KBM-7 (cell line): ENCODE measurements around the gene RHBDL1.
"Not testable (repeated sequence)": the region's sequence is repeated elsewhere in the genome, so short reads cannot be mapped to it uniquely, and the experiment has no call there.

Experiments used
- DNase-seq: peaks from one replicate; pipeline ENCODE4 v3.0.0-alpha.2; 2015
- in situ Hi-C: fragments of 300-500 bp; cut with MboI; formaldehyde crosslinking; loops from 2 replicates; pipeline ENCODE4 v1.14.3; 2020; ENCODE audit warnings: low sequenced_read_pairs, low pct_unique_long_range_greater_than_20kb, mixed read lengths

The RHBDL1 gene

DNA sequence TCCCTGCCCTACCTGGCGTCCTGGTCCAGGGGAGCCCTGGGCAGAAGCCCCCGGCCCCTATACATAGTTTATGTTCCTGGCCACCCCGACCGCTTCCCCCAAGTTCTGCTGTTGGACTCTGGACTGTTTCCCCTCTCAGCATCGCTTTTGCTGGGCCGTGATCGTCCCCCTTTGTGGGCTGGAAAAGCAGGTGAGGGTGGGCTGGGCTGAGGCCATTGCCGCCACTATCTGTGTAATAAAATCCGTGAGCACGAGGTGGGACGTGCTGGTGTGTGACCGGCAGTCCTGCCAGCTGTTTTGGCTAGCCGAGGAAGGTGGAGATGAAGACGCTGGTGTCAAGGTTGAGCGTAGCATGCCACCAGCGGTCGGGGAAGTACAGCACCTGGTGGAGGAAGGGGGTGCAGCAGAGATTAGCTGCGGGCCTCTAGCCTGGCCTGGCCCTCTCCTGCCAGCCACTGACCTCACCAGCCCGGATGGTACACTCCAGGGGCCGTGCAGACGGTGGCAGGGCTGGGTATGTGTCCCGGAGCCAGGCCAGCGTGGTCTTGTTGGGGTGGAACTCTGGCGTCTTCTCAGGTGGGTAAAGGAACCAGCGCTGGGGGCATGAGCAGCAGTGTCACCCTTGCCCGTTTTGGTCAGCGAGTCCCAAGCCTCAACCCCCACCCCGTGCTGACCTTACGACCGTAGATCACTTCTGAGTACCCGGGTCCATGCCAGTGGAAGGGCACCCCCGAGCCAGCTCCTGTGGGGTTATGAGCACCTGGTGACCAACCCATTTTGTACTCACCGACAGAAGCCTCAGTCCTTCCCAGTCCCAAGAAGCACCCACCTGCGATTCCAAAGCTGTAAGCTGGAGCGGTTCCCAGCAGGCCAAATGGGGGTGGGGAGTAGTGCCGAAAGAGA, 7.3 kb downstream of the RHBDL1 start:
- in situ Hi-C loops: no loop called here
- no peak for DNase-seq

DNA sequence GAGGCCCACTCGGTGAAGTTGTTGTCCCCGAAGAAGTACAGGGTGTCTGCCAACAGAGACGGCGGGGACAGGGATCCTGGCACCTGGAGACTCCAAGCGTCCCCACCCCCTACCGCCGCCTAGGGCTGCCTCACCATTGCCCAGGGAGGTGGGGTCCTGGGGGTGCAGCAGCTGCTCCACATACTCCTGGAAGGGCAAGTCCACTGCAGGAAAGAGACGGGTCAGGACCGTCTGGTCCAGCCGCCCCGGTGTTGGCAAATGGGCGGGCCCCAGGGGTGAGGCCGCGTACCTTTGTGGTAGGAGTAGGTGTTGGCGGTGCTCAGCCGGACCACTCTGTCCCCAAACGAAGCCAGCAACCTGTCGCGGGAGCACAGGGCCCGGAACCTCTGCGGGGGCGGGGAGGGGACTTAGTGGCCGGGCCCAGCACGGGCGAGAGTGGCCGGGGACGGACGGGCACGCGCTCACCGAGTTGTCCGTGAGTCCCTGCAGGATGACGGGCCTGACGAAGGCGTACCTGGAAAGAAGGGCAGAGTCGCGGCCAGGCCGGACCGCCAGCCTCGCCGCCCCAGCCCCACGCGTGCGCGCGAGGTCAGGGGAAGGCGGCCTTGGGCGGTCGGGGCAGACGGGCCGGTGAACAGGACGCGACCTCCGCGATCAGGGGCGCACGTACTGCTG, 8.1 kb downstream of the RHBDL1 start:
- in situ Hi-C loops: no loop called here
- no peak for DNase-seq

DNA sequence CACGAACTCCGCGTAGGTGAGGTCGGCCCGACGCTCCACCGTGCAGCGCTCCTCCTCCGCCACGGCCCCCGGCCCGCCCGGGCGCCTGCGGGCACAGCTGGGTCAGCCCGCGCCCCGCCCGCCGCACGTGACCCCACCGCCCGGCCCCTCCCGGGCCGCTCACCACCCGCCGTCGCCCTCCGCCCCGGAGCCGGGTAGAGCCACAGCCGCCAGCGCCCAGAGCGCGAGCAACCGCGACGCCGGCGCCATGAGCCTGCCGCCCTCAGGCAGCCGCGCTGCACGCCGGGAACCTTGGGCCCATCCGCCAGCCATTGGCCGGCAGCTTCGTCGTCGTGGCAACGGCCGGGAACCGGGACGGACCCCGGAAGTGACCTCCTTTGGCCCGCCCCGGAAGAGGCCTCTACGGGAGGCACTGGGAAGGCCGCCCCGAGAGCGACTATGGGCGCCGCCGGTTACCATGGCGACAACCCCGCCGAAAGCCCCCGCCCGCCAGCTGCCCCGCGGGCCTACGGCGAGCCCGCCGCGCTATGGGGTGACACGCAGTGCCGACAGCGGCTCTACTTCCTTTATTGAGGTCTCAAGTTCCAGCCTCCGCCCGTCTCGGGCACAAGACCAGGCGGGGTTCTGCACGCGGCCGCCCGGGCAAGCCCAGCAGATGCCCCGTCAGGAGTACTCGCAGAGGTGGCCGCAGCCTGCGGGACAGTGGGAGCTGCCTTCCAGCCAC, 8.8 kb downstream of the RHBDL1 start, which contains the start of gene JMJD8:
JMJD8 (minus strand) TSS at position 264 of the 724 bp plus-strand sequence; CDS start at position 249, 15 bp downstream.
- in situ Hi-C loops: no loop called here
- DNase-seq: peak; percentile 96

DNA sequence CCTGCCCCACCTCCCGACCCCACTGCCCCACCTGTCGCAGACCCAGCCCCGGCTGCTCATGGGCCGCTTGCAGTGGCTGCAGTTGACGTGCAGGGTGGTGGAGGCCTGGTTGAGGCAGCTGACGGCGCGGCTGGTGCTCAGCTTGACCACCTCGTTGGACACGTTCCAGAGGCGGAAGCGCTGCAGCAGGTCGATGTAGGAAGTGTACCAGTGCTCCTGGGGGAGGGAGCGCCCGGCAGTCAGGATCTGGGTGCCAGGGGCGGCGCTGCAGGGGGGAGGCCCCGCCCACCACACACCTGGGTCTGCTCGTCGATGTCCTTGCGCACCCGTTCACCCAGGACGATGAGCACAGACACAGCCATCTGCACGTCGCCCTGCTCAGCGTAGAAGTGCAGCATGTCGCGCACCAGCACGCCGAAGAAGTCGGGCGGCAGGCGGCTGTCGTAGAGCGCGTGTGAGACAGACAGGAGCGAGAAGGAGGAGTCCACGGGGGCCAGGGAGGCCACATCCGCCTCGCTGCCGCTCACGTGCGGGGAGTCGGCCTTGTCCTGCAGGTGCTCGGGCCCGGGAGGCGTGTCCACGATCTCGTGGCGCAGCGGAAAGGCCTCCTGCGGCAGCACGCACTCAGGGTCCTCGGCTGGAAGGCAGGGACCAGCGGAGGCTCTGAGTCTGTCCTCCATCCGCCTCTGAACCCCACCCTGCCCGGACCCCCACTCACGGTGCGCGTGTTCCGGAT, 9.7 kb downstream of the RHBDL1 start:
- in situ Hi-C loops: no loop called here
- DNase-seq: no peak

GRCh38 chr16:685967-686366, 10.5 kb downstream of the RHBDL1 start:
- no peak for DNase-seq
- in situ Hi-C loops: no loop called here

DNA sequence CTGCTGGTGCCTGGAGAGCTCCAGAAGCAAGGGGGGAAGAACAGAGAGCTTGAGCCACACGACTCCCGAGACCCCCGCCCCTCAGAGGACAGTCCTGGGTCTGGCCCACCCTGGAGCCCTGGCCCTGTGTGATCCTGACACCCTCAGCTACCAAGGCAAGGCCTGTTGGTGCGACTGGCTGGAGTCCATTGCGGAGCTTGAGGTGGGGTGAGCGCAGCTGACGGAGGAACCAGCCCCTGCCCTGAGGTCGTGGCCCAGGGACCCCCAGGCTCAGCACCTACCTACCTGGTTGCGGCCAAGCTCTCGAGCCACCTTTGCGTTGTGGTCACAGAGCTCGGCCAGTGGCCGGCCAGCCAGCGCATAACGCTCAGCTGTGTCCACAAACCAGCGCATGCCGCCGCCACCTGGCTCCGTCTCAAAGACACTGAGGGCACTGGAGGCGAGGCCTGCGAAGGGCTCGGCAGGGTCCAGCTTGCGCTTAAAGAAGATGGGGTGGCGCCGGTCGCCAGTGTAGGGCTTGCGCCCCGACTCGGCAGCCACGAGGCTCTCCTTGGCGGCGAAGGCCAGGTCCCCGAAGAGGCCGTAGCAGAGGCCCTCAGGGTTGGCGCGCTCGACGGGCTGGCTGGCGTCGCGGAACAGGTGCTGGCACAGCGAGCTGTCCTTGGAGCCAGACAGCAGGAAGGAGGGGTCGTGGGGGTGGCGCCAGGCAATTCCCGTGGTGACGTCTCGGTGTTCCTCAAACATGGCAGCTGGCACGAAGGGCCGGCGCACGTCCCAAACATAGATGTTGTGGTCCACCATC, 11.2 kb downstream of the RHBDL1 start:
- in situ Hi-C loops: no loop called here
- DNase-seq: no peak

GRCh38 chr16:687499-687898, 12.0 kb downstream of the RHBDL1 start:
- in situ Hi-C loops: no loop called here
- DNase-seq: no peak

- in situ Hi-C loops: no loop called here
- DNase-seq: no peak
Observed at GRCh38 chr16:689175-689897, 13.9 kb downstream of the RHBDL1 start.

DNA sequence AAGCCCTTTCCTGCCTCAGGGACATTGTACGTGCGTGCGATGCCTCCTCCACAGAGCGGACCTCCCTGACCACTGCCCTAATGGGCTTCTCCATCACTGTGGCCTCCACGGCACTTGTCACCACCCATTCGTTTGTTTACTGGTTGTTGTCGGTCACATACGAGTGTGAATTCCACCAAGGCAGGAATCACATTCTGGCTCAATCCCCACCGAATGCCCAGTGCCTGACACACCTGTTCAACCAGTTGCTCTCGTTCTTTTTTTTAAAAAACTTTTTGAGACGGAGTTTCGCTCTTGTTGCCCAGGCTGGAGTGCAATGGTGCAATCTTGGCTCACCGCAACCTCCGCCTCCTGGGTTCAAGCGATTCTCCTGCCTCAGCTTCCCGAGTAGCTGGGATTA, 15.8 kb downstream of the RHBDL1 start:
- in situ Hi-C loops: not testable (repeated sequence)

DNA sequence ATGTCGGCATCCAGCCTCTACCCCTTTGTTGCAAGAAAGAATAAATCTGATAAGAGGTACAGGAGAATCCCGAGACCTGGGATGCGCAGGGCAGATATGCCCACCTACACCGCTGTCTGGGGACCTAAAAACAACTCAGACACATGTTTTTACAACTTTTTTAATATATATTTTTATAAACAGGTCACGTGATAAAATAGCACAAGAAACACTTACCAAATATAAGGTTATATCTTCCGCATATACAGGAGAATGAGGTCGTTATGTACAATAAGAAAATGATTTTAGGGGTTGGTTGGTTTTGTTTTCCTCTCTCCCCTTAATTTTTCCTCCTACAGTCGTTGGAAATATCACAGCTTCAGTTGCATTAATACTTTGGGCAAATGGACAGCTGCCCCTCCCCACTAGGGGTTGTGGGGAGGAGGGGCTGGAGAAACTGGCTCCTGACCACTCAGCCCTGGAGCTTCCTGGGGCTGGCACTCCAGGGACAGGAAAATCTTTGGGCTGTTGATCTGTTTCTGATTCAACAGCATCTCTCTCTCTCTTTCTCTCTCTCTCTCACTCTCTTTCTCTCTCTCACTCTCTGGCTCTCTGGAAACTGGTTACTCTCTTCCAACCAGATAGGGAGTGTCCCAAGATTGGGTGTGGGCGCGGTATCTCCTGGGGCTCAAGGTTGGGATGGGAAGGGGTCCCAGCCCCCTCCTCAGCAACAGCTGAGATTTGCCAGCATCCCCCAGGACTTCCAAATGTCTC, 17.1 kb downstream of the RHBDL1 start:
- in situ Hi-C loops: no loop called here

More for the DNA sequence above, 15.8 kb downstream of the RHBDL1 start:
- not testable (repeated sequence) for DNase-seq

GRCh38 chr16:693364-693763, 17.9 kb downstream of the RHBDL1 start:
- DNase-seq: no peak
- in situ Hi-C loops: no loop called here

More for the DNA sequence above, 17.1 kb downstream of the RHBDL1 start:
- no peak for DNase-seq

DNA sequence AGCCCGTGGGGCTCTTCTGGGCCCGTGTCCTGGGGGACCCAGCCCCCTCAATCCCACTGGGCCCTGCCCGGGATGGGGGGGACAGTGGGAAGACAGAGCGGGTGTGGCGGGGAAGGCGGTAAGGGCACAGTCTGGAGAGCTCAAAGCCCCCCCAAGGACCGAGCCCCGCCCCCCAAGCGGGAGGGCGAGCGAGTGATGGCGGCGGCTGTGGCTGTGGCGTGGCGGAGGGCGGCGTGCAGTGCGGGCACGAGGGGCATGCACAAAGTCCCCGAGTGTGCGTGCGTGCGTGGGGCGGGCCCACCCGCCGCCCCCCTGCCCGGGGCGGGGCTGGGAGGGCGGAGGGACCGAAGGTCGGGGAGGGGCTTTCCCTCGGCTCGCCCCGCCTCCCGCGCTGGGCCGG, 18.3 kb downstream of the RHBDL1 start:
- in situ Hi-C loops: no loop called here
- no peak for DNase-seq

GRCh38 chr16:694187-694862, 18.9 kb downstream of the RHBDL1 start:
- DNase-seq: no peak
- in situ Hi-C loops: no loop called here

- in situ Hi-C loops: no loop called here
Observed at GRCh38 chr16:694863-695354, 19.4 kb downstream of the RHBDL1 start.

DNA sequence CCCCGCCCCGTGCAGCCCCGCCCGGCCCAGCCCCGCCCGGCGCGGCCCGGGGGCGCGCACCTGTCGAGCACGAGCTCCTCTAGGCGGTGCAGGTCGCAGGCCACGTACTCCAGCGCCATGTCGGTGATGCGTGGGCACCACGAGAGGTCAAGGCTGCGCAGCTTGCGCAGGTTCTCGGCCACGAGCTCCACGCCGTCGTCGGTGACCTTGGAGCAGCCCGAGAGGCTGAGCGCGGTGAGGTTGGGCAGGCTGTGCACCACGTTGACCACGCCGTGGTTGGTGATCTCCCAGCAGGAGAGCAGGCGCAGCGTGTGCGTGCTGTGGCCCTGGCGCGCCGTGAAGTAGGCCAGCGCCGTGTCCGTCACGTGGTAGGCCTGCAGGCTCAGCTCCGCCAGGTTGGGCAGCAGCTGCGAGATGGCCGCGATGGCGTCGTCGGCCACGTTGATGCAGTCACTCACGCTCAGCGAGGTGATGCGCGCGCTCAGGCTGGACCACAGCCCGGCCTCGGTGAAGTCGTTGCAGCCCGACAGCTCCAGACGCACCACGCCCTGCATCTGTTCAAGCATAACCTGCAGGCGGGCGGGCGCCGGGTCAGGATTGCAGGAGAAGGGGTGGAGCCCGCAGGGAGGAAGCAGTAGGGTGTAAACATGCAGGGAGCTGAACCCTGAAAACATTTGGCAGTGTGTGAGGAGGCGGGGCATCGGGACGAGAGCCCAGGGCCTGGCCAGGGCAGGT, 20.1 kb downstream of the RHBDL1 start:
- DNase-seq: no peak
- in situ Hi-C loops: no loop called here

More at GRCh38 chr16:694863-695354, 19.4 kb downstream of the RHBDL1 start:
- no peak for DNase-seq
